OCI-LY1 (cell line): ENCODE measurements around the gene SERPINB7.

Experiments used
- CTCF ChIP-seq: fragments of 200-600 bp; sonication (generic), shearing (Covaris generic); IDR thresholded peaks from 2 replicates; pipeline ENCODE4 v1.5.1; 2017; ENCODE audit warnings: mild to moderate bottlenecking, antibody characterized with exemption, low read length, moderate library complexity, mixed read lengths
- EZH2 ChIP-seq: fragments of 200-600 bp; sonication (generic), shearing (Covaris generic); IDR thresholded peaks from 2 replicates; pipeline ENCODE4 v1.8.0; 2017; ENCODE audit warnings: borderline replicate concordance, mixed run types, mild to moderate bottlenecking, antibody characterized with exemption, low read length, moderate library complexity, mixed read lengths

- TF ChIP-seq CTCF (no peak), EZH2 (no peak)
Observed at GRCh38 chr18:63730773-63731172, 44.4 kb upstream of the SERPINB7 start.
